SW 1271 (cell line): ENCODE results near the gene GZMH.
"Not testable (repeated sequence)": the region's sequence is repeated elsewhere in the genome, so short reads cannot be mapped to it uniquely, and the experiment has no call there.

Experiments
- DNase-seq, 2 experiments: peaks; one replicate each; lab custom pipeline; 2025; lab: John Stamatoyannopoulos, UW

Gene GZMH, protein sequence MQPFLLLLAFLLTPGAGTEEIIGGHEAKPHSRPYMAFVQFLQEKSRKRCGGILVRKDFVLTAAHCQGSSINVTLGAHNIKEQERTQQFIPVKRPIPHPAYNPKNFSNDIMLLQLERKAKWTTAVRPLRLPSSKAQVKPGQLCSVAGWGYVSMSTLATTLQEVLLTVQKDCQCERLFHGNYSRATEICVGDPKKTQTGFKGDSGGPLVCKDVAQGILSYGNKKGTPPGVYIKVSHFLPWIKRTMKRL

DNA sequence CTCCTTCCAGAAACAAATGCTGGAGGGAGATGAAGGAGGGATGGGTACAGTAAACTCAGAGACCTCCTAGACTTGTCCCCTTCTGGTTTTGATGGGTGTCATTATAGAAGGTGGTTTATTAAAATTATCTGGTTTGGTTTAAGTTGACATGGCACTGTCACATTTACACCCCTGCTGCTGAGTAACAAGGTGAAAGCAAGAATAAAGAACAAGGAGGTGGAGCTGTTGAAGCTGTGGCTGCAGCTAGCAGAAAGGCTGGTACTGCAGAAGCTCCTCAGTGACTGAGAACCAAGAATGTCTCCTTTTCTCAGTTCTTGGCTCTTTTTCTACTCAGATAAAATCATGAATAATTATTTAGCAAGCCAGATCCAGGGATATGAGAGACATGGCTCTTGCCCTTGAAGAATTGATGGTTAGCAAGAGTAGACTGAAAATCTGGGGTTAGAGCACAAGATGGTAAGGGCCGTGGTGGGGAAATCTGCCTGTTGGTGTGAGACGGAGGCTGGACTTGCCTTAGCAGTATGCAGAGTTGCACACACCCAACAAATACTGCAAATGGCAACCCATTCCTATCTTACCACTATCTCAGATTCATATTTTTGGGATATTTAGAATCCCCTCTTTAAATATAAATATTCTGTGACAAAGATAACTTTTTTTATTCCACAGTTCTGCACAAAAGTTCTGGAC is at the start of gene GZMH:
Gene GZMH (minus strand): TSS at position 31 of the 690 bp plus-strand sequence. CDS start 72 bp downstream, outside the sequence.
- DNase-seq: no peak

DNA sequence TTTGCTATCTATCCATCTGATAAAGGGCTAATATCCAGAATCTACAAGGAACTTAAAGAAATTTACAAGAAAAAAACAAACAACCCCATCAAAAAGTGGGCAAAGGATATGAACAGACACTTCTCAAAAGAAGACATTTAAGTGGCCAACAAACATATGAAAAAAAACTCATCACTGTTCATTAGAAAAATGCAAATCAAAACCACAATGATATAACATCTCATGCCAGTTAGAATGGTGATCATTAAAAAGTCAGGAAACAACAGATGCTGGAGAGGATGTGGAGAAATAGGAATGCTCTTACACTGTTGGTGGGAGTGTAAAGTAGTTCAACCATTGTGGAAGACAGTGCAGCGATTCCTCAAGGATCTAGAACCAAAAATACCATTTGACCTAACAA is 38.9 kb upstream of the GZMH start:
- DNase-seq: not testable (repeated sequence)

GRCh38 chr14:24639905-24640304 is 30.4 kb upstream of the GZMH start:
- no peak for DNase-seq

GRCh38 chr14:24639270-24639669 is 29.8 kb upstream of the GZMH start:
- DNase-seq: no peak

DNA sequence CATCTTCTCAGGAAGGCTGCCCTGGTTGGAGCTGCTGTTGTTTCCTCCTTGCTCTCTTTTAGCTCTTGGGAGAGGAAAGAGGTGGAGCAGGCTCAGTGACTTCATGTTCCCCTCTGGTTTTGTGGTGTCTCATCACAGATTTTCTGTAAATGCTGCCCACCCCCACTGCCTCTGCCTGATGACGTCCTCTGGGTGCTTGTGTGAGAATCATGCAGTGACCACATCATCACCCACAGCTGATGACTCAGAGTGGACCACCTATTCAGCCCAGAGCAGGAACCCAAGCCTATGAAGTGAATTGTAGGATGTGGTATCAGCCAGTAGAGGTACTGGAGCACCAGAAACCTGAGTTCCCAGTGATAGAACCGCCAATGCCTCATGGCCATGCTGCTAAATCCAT is 24.7 kb upstream of the GZMH start, which contains the start of gene GZMB:
Gene GZMB (minus strand): TSS at position 33 of the 400 bp plus-strand sequence. CDS start 30 bp downstream, at position 3.
- no peak for DNase-seq

- no peak for DNase-seq
These were observed 23.9 kb upstream of the GZMH start for GRCh38 chr14:24633353-24633752.

DNA sequence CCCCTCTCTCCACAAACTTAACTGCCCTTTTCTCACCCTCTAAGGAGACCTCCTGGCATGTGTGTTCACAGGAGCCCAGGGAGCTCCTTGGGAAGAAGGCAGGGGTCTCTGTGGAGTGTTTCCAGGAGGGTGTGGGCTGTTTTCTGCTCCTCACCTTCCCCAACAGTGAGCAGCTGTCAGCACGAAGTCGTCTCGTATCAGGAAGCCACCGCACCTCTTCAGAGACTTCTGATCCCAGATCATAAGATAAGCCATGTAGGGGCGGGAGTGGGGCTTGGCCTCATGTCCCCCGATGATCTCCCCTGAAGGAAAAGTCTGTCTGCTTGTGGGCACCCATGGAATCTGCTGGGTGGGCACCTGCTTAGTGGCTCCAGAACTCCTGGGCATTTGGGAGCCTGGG is 23.3 kb upstream of the GZMH start:
- DNase-seq: no peak

DNA sequence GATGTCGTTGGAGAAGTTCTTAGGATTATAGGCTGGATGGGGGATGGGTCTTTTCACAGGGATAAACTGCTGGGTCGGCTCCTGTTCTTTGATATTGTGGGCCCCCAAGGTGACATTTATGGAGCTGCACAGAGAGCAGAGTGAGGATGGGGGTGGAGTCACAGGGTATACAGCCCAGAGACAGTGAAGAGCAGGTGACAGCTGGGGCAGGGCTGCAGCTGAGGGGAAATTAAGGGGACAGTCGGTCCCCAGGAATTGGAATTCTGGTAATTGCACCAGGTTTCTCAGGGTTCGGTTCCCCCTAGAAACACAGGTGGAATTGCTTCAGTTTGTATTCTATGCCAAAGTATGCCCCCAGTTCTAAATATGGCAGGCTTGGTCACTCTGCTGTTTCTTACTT is 22.9 kb upstream of the GZMH start:
- no peak for DNase-seq

- no peak for DNase-seq
These were observed 22.4 kb upstream of the GZMH start for GRCh38 chr14:24631749-24632335.

GRCh38 chr14:24630872-24631477 is 21.5 kb upstream of the GZMH start:
- no peak for DNase-seq

- DNase-seq: no peak
These were observed 20.8 kb upstream of the GZMH start for GRCh38 chr14:24630087-24630871.

GRCh38 chr14:24629521-24629920 is 20.0 kb upstream of the GZMH start:
- no peak for DNase-seq

DNA sequence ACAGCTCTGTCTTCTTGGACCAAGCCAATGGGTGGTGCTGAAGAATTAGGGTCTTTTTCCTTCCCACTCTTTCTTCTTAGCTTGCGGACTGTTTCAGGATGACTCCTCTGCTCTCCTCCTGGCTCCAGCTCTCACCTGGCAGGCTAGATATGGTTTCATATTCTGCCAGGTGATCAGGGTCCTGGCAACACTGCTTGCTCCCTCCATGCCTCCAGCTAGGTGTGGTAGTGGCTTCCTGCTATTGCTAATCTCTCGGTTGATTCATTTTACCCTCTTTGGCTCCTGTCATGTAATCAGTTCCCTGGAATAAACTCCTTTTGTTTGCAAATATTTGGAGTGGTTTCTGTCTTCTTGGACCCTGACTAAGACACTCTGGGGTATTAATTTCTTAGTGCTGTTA is 4.3 kb upstream of the GZMH start:
- no peak for DNase-seq

DNA sequence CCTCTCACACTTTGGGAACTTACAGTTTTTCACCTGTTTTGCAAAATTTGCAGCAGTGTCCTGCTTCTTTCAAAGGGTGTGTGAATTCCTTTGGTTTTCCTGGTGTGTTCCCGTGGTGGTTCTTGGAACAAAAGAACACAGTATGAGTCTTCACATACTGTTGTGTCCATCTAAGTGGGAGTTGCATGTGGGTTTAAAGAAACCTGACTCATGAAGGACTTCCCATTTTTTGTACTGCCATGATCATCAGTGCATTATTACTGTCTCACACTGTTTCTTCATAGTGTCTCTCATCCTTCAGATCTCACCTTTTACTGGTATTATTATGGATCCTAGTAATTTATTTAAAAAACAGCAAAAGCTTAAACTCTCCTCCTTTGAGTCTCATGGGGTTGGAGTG is 3.8 kb upstream of the GZMH start:
- no peak for DNase-seq

DNA sequence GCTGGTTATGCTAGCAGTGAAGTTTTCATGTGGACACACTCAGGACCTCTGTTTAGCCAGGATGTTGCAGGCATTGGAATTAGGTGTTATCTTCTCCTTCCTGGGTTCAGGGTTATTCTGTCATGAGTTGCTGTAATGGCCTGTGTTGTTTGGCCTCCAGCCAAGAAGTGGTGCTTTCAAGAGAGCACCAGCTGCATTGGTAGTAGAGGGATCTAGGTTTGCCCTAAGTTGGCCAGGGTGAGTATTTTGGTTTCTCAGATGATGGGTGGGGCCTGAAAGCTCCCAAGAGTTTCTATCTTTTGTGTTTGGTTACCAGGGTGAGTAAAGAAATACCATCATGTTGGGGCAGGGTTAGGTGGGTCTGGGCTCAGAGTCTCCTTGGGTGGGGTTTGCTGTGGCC is 2.7 kb upstream of the GZMH start:
- no peak for DNase-seq

DNA sequence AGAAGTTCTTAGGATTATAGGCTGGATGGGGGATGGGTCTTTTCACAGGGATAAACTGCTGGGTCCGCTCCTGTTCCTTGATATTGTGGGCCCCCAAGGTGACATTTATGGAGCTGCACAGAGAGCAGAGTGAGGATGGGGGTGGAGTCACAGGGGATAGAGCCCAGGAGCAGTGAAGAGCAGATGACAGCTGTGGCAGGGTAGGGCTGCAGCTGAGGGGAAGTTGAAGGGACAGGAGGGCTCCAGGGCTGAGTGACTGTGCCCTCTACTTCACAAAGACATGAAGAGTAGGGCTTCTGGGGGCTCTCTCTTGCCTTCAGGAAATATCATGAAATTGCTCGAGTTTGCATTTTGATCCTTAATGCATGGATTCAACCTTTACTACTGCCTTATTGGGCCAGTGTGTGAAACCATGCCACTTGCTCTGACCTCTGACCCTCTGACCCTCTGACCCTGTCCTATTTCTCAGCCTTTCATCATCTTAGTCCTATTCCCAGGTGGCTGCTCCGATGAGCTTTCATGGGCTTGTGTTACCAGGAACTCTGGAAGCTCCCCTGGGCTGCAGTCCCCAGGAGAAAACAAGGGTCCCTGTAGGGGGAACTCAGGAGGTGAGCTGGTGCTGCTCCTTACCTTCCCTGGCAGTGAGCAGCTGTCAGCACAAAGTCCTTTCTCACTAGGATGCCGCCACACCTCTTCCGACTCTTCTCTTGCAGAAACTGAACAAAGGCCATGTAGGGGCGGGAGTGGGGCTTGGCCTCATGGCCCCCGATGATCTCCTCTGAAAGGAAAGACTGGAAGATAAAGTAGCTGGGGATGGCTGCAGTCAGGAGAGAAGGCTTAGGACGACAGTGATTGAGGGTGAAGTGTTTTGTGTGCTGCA is 1.6 kb downstream of the GZMH start:
- no peak for DNase-seq

DNA sequence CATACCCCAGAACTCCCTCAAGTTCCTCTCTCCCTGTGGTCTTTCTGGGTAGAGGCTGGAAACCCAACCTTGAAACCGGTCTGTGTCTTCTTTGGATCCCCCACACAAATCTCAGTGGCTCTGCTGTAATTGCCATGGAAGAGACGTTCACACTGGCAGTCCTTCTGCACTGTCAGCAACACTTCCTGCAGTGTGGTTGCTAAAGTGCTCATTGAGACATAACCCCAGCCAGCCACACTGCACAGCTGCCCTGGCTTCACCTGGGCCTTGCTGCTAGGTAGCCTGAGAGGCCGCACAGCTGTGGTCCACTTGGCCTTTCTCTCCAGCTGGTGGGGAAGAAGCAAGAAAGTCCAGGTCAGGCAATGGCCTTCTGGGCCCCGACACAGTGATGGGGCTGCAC is 2.4 kb downstream of the GZMH start:
- DNase-seq: no peak

GRCh38 chr14:24606297-24606696 is 3.2 kb downstream of the GZMH start:
- no peak for DNase-seq

- peak in 1 of 2 experiments; percentile 12 for DNase-seq
These were observed 3.9 kb downstream of the GZMH start for GRCh38 chr14:24605435-24606190.

- DNase-seq: no peak
These were observed 12.1 kb downstream of the GZMH start for GRCh38 chr14:24597403-24597802.
